ENCODE data around the gene SYNGR2. TPM values are rescaled to one million over a fixed set of nuclear protein-coding genes. Genes with fewer than 3 reads are reported as not detected.

SYNGR2 gene
- total RNA-seq: 83.6 and 164 TPM in 2 replicates

- no peak for DNase-seq (ENCODE audit: extremely low read depth, low read depth, low spot score)
Measured at GRCh38 chr17:78168242-78168902, at the start of gene SYNGR2. SYNGR2 (plus strand) TSS chr17:78168581; CDS start chr17:78168617, 36 bp downstream.

GRCh38 chr17:78118801-78119241 lies 49.6 kb upstream of the SYNGR2 start:
- no peak for DNase-seq (ENCODE audit: extremely low read depth, low read depth, low spot score)

GRCh38 chr17:78120537-78120936 lies 47.8 kb upstream of the SYNGR2 start:
- no peak for DNase-seq (ENCODE audit: extremely low read depth, low read depth, low spot score)

- no peak for DNase-seq (ENCODE audit: extremely low read depth, low read depth, low spot score)
Measured at GRCh38 chr17:78120971-78121800, 47.2 kb upstream of the SYNGR2 start.

- no peak for DNase-seq (ENCODE audit: extremely low read depth, low read depth, low spot score)
Measured at GRCh38 chr17:78121801-78122215, 46.6 kb upstream of the SYNGR2 start.

- DNase-seq (ENCODE audit: extremely low read depth, low read depth, low spot score): no peak
Measured at GRCh38 chr17:78122216-78122930, 46.0 kb upstream of the SYNGR2 start.

- no peak for DNase-seq (ENCODE audit: extremely low read depth, low read depth, low spot score)
Measured at GRCh38 chr17:78122931-78123249, 45.5 kb upstream of the SYNGR2 start.

- no peak for DNase-seq (ENCODE audit: extremely low read depth, low read depth, low spot score)
Measured at GRCh38 chr17:78123258-78123929, 45.0 kb upstream of the SYNGR2 start.

GRCh38 chr17:78124081-78124835 lies 44.1 kb upstream of the SYNGR2 start:
- DNase-seq (ENCODE audit: extremely low read depth, low read depth, low spot score): no peak

- no peak for DNase-seq (ENCODE audit: extremely low read depth, low read depth, low spot score)
Measured at GRCh38 chr17:78124836-78125137, 43.6 kb upstream of the SYNGR2 start.

- DNase-seq (ENCODE audit: extremely low read depth, low read depth, low spot score): no peak
Measured at GRCh38 chr17:78125138-78125913, 43.1 kb upstream of the SYNGR2 start.

GRCh38 chr17:78125976-78126894 lies 42.1 kb upstream of the SYNGR2 start:
- no peak for DNase-seq (ENCODE audit: extremely low read depth, low read depth, low spot score)

- no peak for DNase-seq (ENCODE audit: extremely low read depth, low read depth, low spot score)
Measured at GRCh38 chr17:78126895-78127238, 41.5 kb upstream of the SYNGR2 start.

- no peak for DNase-seq (ENCODE audit: extremely low read depth, low read depth, low spot score)
Measured at GRCh38 chr17:78127239-78127887, 41.0 kb upstream of the SYNGR2 start.

GRCh38 chr17:78127888-78128550 lies 40.4 kb upstream of the SYNGR2 start:
- DNase-seq (ENCODE audit: extremely low read depth, low read depth, low spot score): no peak

GRCh38 chr17:78128551-78129350 lies 39.6 kb upstream of the SYNGR2 start, which contains the start of gene TMC6:
TMC6 (minus strand) TSS chr17:78128755; CDS start chr17:78126832, 1,923 bp downstream.
- DNase-seq (ENCODE audit: extremely low read depth, low read depth, low spot score): no peak

All from glomerular endothelial cell (primary cell).